NCI-H2081 (cell line): Measurements from ENCODE around the gene TMEM132A.

Experiments
- DNase-seq, 2 experiments: peaks; one replicate each; lab custom pipeline; 2025; lab: John Stamatoyannopoulos, UW

The TMEM132A gene

GRCh38 chr11:60936467-60937143 lies 12.3 kb downstream of the TMEM132A start:
- no peak for DNase-seq

GRCh38 chr11:60937144-60937527 lies 12.9 kb downstream of the TMEM132A start:
- DNase-seq: no peak

- DNase-seq: no peak
Observed at GRCh38 chr11:60937811-60938210, 13.6 kb downstream of the TMEM132A start.

GRCh38 chr11:60938500-60938899 lies 14.2 kb downstream of the TMEM132A start:
- no peak for DNase-seq

GRCh38 chr11:60939301-60939700 lies 15.0 kb downstream of the TMEM132A start:
- no peak for DNase-seq

GRCh38 chr11:60939855-60940254 lies 15.6 kb downstream of the TMEM132A start:
- no peak for DNase-seq

GRCh38 chr11:60941371-60942119 lies 17.3 kb downstream of the TMEM132A start:
- DNase-seq: no peak

- peak; percentile 11 to 49 for DNase-seq
Observed at GRCh38 chr11:60942219-60942618, 18.0 kb downstream of the TMEM132A start.

- DNase-seq: peak; percentile 54 to 71
Observed at GRCh38 chr11:60942970-60943565, 18.8 kb downstream of the TMEM132A start.

- DNase-seq: no peak
Observed at GRCh38 chr11:60944490-60945294, 20.4 kb downstream of the TMEM132A start.

GRCh38 chr11:60945295-60945667 lies 21.0 kb downstream of the TMEM132A start:
- DNase-seq: no peak

GRCh38 chr11:60946601-60947264 lies 22.5 kb downstream of the TMEM132A start:
- DNase-seq: no peak

- DNase-seq: no peak
Observed at GRCh38 chr11:60947700-60948099, 23.4 kb downstream of the TMEM132A start.

GRCh38 chr11:60948250-60948649 lies 24.0 kb downstream of the TMEM132A start:
- DNase-seq: no peak

- no peak for DNase-seq
Observed at GRCh38 chr11:60950024-60950423, 25.8 kb downstream of the TMEM132A start.

- no peak for DNase-seq
Observed at GRCh38 chr11:60950933-60951605, 26.8 kb downstream of the TMEM132A start.

GRCh38 chr11:60951606-60951903 lies 27.3 kb downstream of the TMEM132A start:
- DNase-seq: no peak

- DNase-seq: no peak
Observed at GRCh38 chr11:60951904-60952741, 27.9 kb downstream of the TMEM132A start, which contains the start of gene SLC15A3. SLC15A3 (minus strand) TSS chr11:60952176; CDS start chr11:60951551, 625 bp downstream.

GRCh38 chr11:60952742-60953170 lies 28.5 kb downstream of the TMEM132A start:
- no peak for DNase-seq

- DNase-seq: no peak
Observed at GRCh38 chr11:60953781-60954180, 29.5 kb downstream of the TMEM132A start.
